ENCODE data around the gene LASP1NB.
"Not testable (repeated sequence)": the region's sequence is repeated elsewhere in the genome, so short reads cannot be mapped to it uniquely, and the experiment has no call there.

DNA sequence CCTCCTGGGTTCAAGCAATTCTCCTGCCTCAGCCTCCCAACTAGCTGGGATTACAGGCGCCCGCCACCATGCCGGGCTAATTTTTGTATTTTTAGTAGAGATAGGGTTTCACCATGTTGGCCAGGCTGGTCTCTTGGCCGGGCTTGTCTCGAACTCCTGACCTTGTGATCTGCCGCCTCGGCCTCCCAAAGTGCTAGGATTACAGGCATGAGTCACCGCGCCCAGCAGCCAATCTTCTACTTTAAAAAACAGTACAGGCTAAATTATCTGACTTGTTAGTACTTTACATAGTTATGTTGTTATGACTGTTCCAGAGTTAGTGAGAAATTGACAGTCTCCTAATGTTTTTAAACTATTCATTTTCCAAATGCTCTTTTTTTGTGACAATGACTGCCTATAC lies 8.5 kb downstream of the LASP1NB start:
- TF ChIP-seq, protein P1, sequence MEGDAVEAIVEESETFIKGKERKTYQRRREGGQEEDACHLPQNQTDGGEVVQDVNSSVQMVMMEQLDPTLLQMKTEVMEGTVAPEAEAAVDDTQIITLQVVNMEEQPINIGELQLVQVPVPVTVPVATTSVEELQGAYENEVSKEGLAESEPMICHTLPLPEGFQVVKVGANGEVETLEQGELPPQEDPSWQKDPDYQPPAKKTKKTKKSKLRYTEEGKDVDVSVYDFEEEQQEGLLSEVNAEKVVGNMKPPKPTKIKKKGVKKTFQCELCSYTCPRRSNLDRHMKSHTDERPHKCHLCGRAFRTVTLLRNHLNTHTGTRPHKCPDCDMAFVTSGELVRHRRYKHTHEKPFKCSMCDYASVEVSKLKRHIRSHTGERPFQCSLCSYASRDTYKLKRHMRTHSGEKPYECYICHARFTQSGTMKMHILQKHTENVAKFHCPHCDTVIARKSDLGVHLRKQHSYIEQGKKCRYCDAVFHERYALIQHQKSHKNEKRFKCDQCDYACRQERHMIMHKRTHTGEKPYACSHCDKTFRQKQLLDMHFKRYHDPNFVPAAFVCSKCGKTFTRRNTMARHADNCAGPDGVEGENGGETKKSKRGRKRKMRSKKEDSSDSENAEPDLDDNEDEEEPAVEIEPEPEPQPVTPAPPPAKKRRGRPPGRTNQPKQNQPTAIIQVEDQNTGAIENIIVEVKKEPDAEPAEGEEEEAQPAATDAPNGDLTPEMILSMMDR (IDR thresholded peaks at IDR 0.05) = not testable (repeated sequence)
- not testable (repeated sequence) for TF ChIP-seq EZH2 (IDR thresholded peaks at IDR 0.05; ENCODE audit: borderline replicate concordance, insufficient read depth, low read depth, low read length, poor library complexity, severe bottlenecking)
